H9 (cell line): ENCODE results near the gene BBX. TPM values are rescaled to one million over a fixed set of nuclear protein-coding genes. Genes with fewer than 3 reads are reported as not detected.
A peak's percentile ranks its signal among the peaks of the same experiment; 100 is the strongest.

Experiments
- DNase-seq: peaks from one replicate; pipeline ENCODE4 v3.0.0-alpha.2; 2017
- H2AFZ ChIP-seq: one replicate; pipeline ENCODE4 v1.6.1; 2013; ENCODE audit warnings: mild to moderate bottlenecking, low read length, control low read depth, moderate library complexity
- H2AK5ac ChIP-seq: 2 replicates; pipeline ENCODE4 v1.6.1; 2013; ENCODE audit warnings: low read length, control low read depth, mixed read lengths; ENCODE audit not compliant: insufficient read length
- H2BK120ac ChIP-seq: one replicate; pipeline ENCODE4 v1.6.1; 2013; ENCODE audit warnings: low read depth, mild to moderate bottlenecking, low read length, control low read depth, inconsistent platforms; ENCODE audit not compliant: poor library complexity, severe bottlenecking
- H2BK12ac ChIP-seq: 2 replicates; pipeline ENCODE4 v1.6.1; 2013; ENCODE audit warnings: low read length, control low read depth, mixed read lengths, low read depth; ENCODE audit not compliant: insufficient read length
- H2BK15ac ChIP-seq: 2 replicates; pipeline ENCODE4 v1.6.1; 2013; ENCODE audit warnings: low read depth, low read length, control low read depth
- H2BK20ac ChIP-seq: one replicate; pipeline ENCODE4 v1.6.1; 2013; ENCODE audit warnings: low read depth, mild to moderate bottlenecking, low read length, control low read depth, inconsistent platforms; ENCODE audit not compliant: poor library complexity, severe bottlenecking
- H2BK5ac ChIP-seq: 2 replicates; pipeline ENCODE4 v1.6.1; 2013; ENCODE audit warnings: low read length, control low read depth, mixed read lengths; ENCODE audit not compliant: insufficient read length
- H3K14ac ChIP-seq: 2 replicates; pipeline ENCODE4 v1.6.1; 2013; ENCODE audit warnings: low read length, control low read depth; ENCODE audit not compliant: insufficient read depth
- H3K18ac ChIP-seq: 2 replicates; pipeline ENCODE4 v1.6.1; 2013; ENCODE audit warnings: low read depth, mild to moderate bottlenecking, mixed read lengths, low read length, control low read depth; ENCODE audit not compliant: insufficient read length
- H3K23ac ChIP-seq: 2 replicates; pipeline ENCODE4 v1.6.1; 2013; ENCODE audit warnings: low read length, control low read depth, mixed read lengths, low read depth; ENCODE audit not compliant: insufficient read length
- H3K23me2 ChIP-seq: 2 replicates; pipeline ENCODE4 v1.6.1; 2013; ENCODE audit warnings: low read depth, mild to moderate bottlenecking, mixed read lengths, low read length, control low read depth; ENCODE audit not compliant: insufficient read length, poor library complexity, severe bottlenecking
- H3K27ac ChIP-seq: 2 replicates; pipeline ENCODE4 v1.5.1; 2013; ENCODE audit warnings: low read length, control low read depth, mixed read lengths, low read depth; ENCODE audit not compliant: insufficient read length
- H3K27me3 ChIP-seq: 2 replicates; pipeline ENCODE4 v1.6.1; 2013; ENCODE audit warnings: low read length, control low read depth, inconsistent platforms; ENCODE audit not compliant: insufficient read depth
- H3K4ac ChIP-seq: 2 replicates; pipeline ENCODE4 v1.6.1; 2013; ENCODE audit warnings: low read depth, mild to moderate bottlenecking, control low read depth, inconsistent platforms, low read length, moderate library complexity
- H3K4me1 ChIP-seq: 2 replicates; pipeline ENCODE4 v1.6.1; 2013; ENCODE audit warnings: low read length, control low read depth, inconsistent platforms; ENCODE audit not compliant: insufficient read depth
- H3K4me2 ChIP-seq: 2 replicates; pipeline ENCODE4 v1.6.1; 2013; ENCODE audit warnings: low read length, control low read depth, mixed read lengths; ENCODE audit not compliant: insufficient read length, insufficient read depth
- H3K56ac ChIP-seq: 2 replicates; pipeline ENCODE4 v1.6.1; 2013; ENCODE audit warnings: low read depth, mild to moderate bottlenecking, mixed read lengths, low read length, control low read depth; ENCODE audit not compliant: insufficient read length
- H3K79me1 ChIP-seq: 2 replicates; pipeline ENCODE4 v1.6.1; 2013; ENCODE audit warnings: low read depth, mild to moderate bottlenecking, moderate library complexity, low read length, control low read depth, inconsistent platforms; ENCODE audit not compliant: insufficient read depth, poor library complexity, severe bottlenecking
- H3K79me2 ChIP-seq: 2 replicates; pipeline ENCODE4 v1.6.1; 2013; ENCODE audit warnings: low read length, control low read depth, inconsistent platforms; ENCODE audit not compliant: insufficient read depth
- H3K9ac ChIP-seq: 2 replicates; pipeline ENCODE4 v1.6.1; 2013; ENCODE audit warnings: low read length, control low read depth, mixed read lengths; ENCODE audit not compliant: insufficient read length; ENCODE audit errors: extremely low read depth
- H3K9me3 ChIP-seq: one replicate; pipeline ENCODE4 v1.6.1; 2013; ENCODE audit warnings: low read depth, low read length, inconsistent platforms; ENCODE audit not compliant: control insufficient read depth
- H3T11ph ChIP-seq: one replicate; pipeline ENCODE4 v1.6.1; 2013; ENCODE audit warnings: mild to moderate bottlenecking, low read length, control low read depth, inconsistent platforms
- H4K20me1 ChIP-seq: one replicate; pipeline ENCODE4 v1.6.1; 2013; ENCODE audit not compliant: control insufficient read depth, insufficient read length, insufficient read depth
- H4K5ac ChIP-seq: 2 replicates; pipeline ENCODE4 v1.6.1; 2013; ENCODE audit warnings: low read depth, mild to moderate bottlenecking, mixed read lengths, low read length, control low read depth; ENCODE audit not compliant: insufficient read length
- H4K8ac ChIP-seq: replicated peaks from 2 replicates; pipeline ENCODE4 v1.6.1; 2013; ENCODE audit warnings: low read length, control low read depth, mixed read lengths, low read depth; ENCODE audit not compliant: insufficient read length
- H4K91ac ChIP-seq: 2 replicates; pipeline ENCODE4 v1.6.1; 2013; ENCODE audit warnings: low read depth, mild to moderate bottlenecking, moderate library complexity, mixed read lengths, low read length, control low read depth; ENCODE audit not compliant: insufficient read length
- H3K27ac Mint-ChIP-seq, 3 experiments: 2 replicates in 2 of 3; 3 replicates in 1 of 3; pipeline ENCODE4 v1.8.0; 2020 to 2021; ENCODE audit warnings: mixed read lengths in 3 of 3, mild to moderate bottlenecking in 1 of 3, moderate library complexity in 1 of 3
- H3K27me3 Mint-ChIP-seq: 2 replicates; pipeline ENCODE4 v1.8.0; 2021; ENCODE audit warnings: low read depth, mild to moderate bottlenecking, moderate library complexity, mixed read lengths
- H3K36me3 Mint-ChIP-seq, 3 experiments: 2 replicates in 2 of 3; 3 replicates in 1 of 3; pipeline ENCODE4 v1.8.0; 2020 to 2021; ENCODE audit warnings: low read depth in 3 of 3, mixed read lengths in 3 of 3; ENCODE audit not compliant: insufficient read depth in 1 of 3
- H3K4me1 Mint-ChIP-seq, 2 experiments: 2 replicates each; pipeline ENCODE4 v1.8.0; 2020; ENCODE audit warnings: mixed read lengths in 2 of 2
- H3K4me3 Mint-ChIP-seq, 2 experiments: 2 replicates in 1 of 2; 3 replicates in 1 of 2; pipeline ENCODE4 v1.8.0; 2020 to 2021; ENCODE audit warnings: mild to moderate bottlenecking in 2 of 2, mixed read lengths in 2 of 2, moderate library complexity in 1 of 2
- H3K9me3 Mint-ChIP-seq, 2 experiments: 2 replicates in 1 of 2; 3 replicates in 1 of 2; pipeline ENCODE4 v1.8.0; 2020; ENCODE audit warnings: mild to moderate bottlenecking in 2 of 2, mixed read lengths in 2 of 2, moderate library complexity in 1 of 2
- CTCF ChIP-seq: fragments of 200-600 bp; sonication (generic); conservative IDR thresholded peaks from 3 replicates; pipeline ENCODE4 v1.8.0; 2021; ENCODE audit warnings: antibody characterized with exemption, mild to moderate bottlenecking
- WGBS: extraction: QIAGEN DNeasy Blood & Tissue Kit; methylation state at CpG from one replicate; pipeline ENCODE4 v1.1.7; 2013; ENCODE audit warnings: missing lambda C conversion rate, low lambda C conversion rate, mixed read lengths; ENCODE audit not compliant: insufficient read length; ENCODE audit errors: extremely low coverage; 5-methylcytosine and 5-hydroxymethylcytosine counted together
- total RNA-seq: library from RNA; stranded (reverse); gene quantifications from 2 replicates; pipeline ENCODE4 v1.2.1, GENCODE V29; 2021

BBX gene
- total RNA-seq, 1 experiment from 2014 or later, result 34.8 TPM

GRCh38 chr3:107800710-107801109 is 277.9 kb downstream of the BBX start:
- TF ChIP-seq CTCF, result no peak
- H3K36me3 Mint-ChIP-seq, result peaks cover 12 to 43% (median 42%) of the 10 kb centered on the region in 3 experiments
- no peak overlapping the region for H4K5ac ChIP-seq
- no peaks in the 10 kb centered on the region for H4K20me1 ChIP-seq
- H3K14ac ChIP-seq, result no peak overlapping the region
- H3K4ac ChIP-seq, result no peak overlapping the region
- no peak overlapping the region for H3K18ac ChIP-seq
- H2BK20ac ChIP-seq, result no peak overlapping the region
- no peak overlapping the region for H2BK120ac ChIP-seq
- peak overlapping the region in 1 of 3 experiments; percentile 66; a peak in 1 of 7 replicates for H3K27ac Mint-ChIP-seq
- no CpG with 5 or more reads among the region's 2 CpGs for WGBS
- no peak overlapping the region for H3K56ac ChIP-seq
- H2BK15ac ChIP-seq, result no peak overlapping the region
- no peaks in the 10 kb centered on the region for H3K79me1 ChIP-seq
- peaks cover 10 to 17% of the 10 kb centered on the region in 2 experiments for H3K4me1 Mint-ChIP-seq
- no peaks in the 10 kb centered on the region for H3K4me1 ChIP-seq
- no peak overlapping the region for H2BK5ac ChIP-seq
- H3K4me2 ChIP-seq, result no peak overlapping the region
- no peak overlapping the region for H3K27ac ChIP-seq
- no peak overlapping the region for H3K4me3 Mint-ChIP-seq
- H3K9me3 ChIP-seq, result no peaks in the 10 kb centered on the region
- H2AFZ ChIP-seq, result no peak overlapping the region
- H3T11ph ChIP-seq, result no peak overlapping the region
- no peak for DNase-seq
- no peaks in the 10 kb centered on the region for H3K27me3 ChIP-seq
- no peaks in the 10 kb centered on the region for H3K79me2 ChIP-seq
- no peak overlapping the region for H4K91ac ChIP-seq
- H3K23ac ChIP-seq, result no peak overlapping the region
- no peaks in the 10 kb centered on the region for H3K9me3 Mint-ChIP-seq
- H3K9ac ChIP-seq, result no peak overlapping the region
- no peak overlapping the region for H2AK5ac ChIP-seq
- H3K23me2 ChIP-seq, result no peaks in the 10 kb centered on the region
- no peak overlapping the region for H4K8ac ChIP-seq
- H3K27me3 Mint-ChIP-seq, result no peaks in the 10 kb centered on the region
- H2BK12ac ChIP-seq, result no peak overlapping the region
